PFSK-1 (cell line): ENCODE measurements around the gene GBF1.

Source experiments
- FOXP2 ChIP-seq: optimal IDR thresholded peaks from 2 replicates; pipeline ENCODE3; 2011; ENCODE audit warnings: borderline replicate concordance, control low read depth, inconsistent platforms; ENCODE audit not compliant: insufficient read depth; ENCODE audit errors: extremely low read length, extremely low read depth
- POLR2AphosphoS5 ChIP-seq: IDR thresholded peaks from 2 replicates; pipeline ENCODE4 v1.6.1; 2012; ENCODE audit warnings: low read depth, mild to moderate bottlenecking, control low read depth, low read length, moderate library complexity
- SIN3A ChIP-seq: IDR thresholded peaks from 2 replicates; pipeline ENCODE4 v1.6.1; 2012; ENCODE audit warnings: mild to moderate bottlenecking, low read length, moderate library complexity, borderline replicate concordance; ENCODE audit not compliant: insufficient read depth
- TAF1 ChIP-seq: IDR thresholded peaks from 2 replicates; pipeline ENCODE4 v1.6.1; 2012; ENCODE audit warnings: low read length, control low read depth, borderline replicate concordance; ENCODE audit not compliant: insufficient read depth
- TF ChIP-seq, protein P1 (sequence below), 2 experiments: IDR thresholded peaks; 2 replicates each; pipeline versions ENCODE4 v1.6.1 to v1.8.0; 2011 to 2012; ENCODE audit warnings: low read depth in 2 of 2, low read length in 2 of 2, control low read depth in 1 of 2, inconsistent platforms in 1 of 2, mild to moderate bottlenecking in 1 of 2, moderate library complexity in 1 of 2; ENCODE audit not compliant: insufficient read depth in 1 of 2

Gene GBF1

GRCh38 chr10:102233997-102234396 lies 11.3 kb upstream of the GBF1 start:
- TF ChIP-seq, protein P1, sequence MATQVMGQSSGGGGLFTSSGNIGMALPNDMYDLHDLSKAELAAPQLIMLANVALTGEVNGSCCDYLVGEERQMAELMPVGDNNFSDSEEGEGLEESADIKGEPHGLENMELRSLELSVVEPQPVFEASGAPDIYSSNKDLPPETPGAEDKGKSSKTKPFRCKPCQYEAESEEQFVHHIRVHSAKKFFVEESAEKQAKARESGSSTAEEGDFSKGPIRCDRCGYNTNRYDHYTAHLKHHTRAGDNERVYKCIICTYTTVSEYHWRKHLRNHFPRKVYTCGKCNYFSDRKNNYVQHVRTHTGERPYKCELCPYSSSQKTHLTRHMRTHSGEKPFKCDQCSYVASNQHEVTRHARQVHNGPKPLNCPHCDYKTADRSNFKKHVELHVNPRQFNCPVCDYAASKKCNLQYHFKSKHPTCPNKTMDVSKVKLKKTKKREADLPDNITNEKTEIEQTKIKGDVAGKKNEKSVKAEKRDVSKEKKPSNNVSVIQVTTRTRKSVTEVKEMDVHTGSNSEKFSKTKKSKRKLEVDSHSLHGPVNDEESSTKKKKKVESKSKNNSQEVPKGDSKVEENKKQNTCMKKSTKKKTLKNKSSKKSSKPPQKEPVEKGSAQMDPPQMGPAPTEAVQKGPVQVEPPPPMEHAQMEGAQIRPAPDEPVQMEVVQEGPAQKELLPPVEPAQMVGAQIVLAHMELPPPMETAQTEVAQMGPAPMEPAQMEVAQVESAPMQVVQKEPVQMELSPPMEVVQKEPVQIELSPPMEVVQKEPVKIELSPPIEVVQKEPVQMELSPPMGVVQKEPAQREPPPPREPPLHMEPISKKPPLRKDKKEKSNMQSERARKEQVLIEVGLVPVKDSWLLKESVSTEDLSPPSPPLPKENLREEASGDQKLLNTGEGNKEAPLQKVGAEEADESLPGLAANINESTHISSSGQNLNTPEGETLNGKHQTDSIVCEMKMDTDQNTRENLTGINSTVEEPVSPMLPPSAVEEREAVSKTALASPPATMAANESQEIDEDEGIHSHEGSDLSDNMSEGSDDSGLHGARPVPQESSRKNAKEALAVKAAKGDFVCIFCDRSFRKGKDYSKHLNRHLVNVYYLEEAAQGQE (IDR thresholded peaks at IDR 0.05; ENCODE audit: insufficient read depth in 1 of 2, low read depth in 2 of 2, low read length in 2 of 2), result no peak
- no peak for TF ChIP-seq SIN3A
- no peak for TF ChIP-seq TAF1
- TF ChIP-seq FOXP2, result no peak
- no peak for TF ChIP-seq POLR2AphosphoS5

GRCh38 chr10:102234888-102235597 lies 10.3 kb upstream of the GBF1 start:
- TF ChIP-seq SIN3A, result no peak

DNA sequence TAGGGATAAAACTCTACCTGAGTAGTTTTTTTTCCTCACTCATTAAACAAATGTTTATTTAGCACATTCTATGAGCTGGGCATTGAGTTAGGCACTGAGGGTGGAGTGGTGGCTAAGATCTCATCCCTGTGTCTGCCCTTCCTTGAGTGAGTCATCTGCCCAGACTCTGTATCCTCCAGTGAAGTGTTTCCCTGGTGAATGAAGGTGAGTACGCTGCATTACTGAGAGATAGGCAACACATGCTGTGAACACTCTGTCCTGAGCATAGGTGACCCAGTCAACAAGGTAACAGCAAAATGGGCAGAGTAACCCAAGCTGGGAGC lies 9.8 kb upstream of the GBF1 start:
- no peak for TF ChIP-seq SIN3A
- TF ChIP-seq FOXP2, result no peak
- TF ChIP-seq, protein P1 (IDR thresholded peaks at IDR 0.05; ENCODE audit: insufficient read depth in 1 of 2, low read depth in 2 of 2, low read length in 2 of 2), result no peak

DNA sequence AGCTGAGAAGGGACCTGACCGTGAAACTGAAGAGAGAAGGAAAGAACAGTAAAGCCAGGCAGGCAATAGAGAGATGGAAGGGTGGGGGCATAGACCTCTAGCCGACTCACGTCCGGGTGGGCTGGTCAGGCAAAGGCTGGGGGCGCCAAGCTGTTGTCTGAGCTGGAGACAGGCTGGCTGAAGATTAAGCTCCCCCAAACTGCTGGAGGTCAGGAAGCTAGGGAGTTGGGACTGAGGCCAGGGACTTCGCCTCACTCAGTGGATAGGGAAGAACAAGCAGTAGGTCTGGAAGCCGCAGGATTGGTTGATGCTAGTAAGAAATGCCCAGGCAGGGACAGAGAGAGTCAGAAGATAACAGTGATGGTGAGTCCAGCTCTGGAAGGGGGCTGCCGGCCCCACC lies 9.3 kb upstream of the GBF1 start:
- no peak for TF ChIP-seq TAF1
- no peak for TF ChIP-seq FOXP2
- TF ChIP-seq, protein P1 (IDR thresholded peaks at IDR 0.05; ENCODE audit: insufficient read depth in 1 of 2, low read depth in 2 of 2, low read length in 2 of 2), result no peak
- no peak for TF ChIP-seq POLR2AphosphoS5
- no peak for TF ChIP-seq SIN3A

DNA sequence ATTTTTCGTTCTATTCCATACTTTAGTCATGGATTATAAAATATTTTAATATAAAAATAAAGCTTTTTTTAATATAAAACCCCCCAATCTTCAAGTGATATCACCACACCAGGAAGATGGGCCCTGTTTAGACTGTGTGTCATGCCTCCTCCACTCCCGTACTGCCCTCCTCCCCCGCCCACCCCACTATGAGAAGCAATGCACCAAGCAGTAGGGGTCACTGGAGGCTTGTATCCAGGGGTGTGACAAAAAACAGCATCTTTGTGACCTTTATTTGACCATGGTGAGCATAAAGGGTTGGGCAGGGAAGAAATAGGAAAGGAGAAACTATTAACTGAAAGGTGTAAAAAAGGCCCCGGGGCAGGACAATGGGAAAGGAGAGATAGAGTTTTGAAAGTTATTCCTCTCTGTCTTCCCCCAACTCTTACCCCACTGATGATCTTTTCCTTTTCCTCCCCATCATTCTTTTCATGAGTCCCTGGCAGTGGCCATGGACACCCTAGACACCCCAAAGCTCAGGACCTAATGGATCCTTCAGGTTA lies 7.5 kb upstream of the GBF1 start:
- TF ChIP-seq TAF1 (no peak), FOXP2 (no peak), POLR2AphosphoS5 (no peak), SIN3A (no peak)
- TF ChIP-seq, protein P1 (IDR thresholded peaks at IDR 0.05; ENCODE audit: insufficient read depth in 1 of 2, low read depth in 2 of 2, low read length in 2 of 2), result no peak
